ENCODE data around the gene RRP1. TPM values are rescaled to one million over a fixed set of nuclear protein-coding genes. Genes with fewer than 3 reads are reported as not detected.

RRP1 gene
- total and polyA plus RNA-seq, 2 of the 13 experiments (the other 11 are each of a cell fraction or from before 2014, with no cell fraction given): 20.1 to 35.1 TPM

DNA sequence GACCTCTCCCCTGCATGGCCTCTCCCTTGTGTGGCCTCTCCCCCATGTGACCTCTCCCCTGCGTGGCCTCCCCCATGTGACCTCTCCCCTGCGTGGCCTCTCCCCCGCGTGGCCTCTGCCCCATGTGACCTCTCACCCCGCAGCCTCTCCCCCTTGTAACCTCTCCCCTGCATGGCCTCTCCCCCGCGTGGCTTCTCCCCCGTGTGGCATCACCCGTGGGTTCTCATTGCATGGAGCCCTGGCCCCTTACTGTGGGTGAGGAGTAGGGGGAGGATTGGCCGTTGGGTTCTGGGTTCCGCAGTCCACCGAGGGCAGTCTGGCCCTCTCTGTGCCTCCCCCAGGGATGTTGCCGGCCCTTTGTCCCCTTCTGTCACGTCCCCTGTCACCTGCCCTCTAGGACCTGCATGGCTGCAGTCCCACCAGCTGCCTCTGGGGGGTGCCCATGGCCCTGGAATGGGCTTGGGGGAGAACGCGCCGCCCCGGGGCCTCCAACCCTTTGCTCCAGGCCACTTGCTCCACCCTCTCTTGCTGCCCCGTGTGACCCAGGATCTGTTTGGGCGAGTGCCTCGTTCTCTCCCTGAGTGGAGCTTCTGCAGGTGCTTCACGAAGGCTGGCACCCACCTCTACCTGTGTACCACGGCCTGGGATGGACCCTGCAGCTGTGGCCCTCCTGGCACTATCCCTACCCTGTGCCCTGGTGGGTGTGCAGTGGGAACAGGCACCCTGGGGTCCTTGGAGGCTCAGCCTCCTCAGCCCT lies 21.3 kb downstream of the RRP1 start (continued):
- TF ChIP-seq, protein P1, sequence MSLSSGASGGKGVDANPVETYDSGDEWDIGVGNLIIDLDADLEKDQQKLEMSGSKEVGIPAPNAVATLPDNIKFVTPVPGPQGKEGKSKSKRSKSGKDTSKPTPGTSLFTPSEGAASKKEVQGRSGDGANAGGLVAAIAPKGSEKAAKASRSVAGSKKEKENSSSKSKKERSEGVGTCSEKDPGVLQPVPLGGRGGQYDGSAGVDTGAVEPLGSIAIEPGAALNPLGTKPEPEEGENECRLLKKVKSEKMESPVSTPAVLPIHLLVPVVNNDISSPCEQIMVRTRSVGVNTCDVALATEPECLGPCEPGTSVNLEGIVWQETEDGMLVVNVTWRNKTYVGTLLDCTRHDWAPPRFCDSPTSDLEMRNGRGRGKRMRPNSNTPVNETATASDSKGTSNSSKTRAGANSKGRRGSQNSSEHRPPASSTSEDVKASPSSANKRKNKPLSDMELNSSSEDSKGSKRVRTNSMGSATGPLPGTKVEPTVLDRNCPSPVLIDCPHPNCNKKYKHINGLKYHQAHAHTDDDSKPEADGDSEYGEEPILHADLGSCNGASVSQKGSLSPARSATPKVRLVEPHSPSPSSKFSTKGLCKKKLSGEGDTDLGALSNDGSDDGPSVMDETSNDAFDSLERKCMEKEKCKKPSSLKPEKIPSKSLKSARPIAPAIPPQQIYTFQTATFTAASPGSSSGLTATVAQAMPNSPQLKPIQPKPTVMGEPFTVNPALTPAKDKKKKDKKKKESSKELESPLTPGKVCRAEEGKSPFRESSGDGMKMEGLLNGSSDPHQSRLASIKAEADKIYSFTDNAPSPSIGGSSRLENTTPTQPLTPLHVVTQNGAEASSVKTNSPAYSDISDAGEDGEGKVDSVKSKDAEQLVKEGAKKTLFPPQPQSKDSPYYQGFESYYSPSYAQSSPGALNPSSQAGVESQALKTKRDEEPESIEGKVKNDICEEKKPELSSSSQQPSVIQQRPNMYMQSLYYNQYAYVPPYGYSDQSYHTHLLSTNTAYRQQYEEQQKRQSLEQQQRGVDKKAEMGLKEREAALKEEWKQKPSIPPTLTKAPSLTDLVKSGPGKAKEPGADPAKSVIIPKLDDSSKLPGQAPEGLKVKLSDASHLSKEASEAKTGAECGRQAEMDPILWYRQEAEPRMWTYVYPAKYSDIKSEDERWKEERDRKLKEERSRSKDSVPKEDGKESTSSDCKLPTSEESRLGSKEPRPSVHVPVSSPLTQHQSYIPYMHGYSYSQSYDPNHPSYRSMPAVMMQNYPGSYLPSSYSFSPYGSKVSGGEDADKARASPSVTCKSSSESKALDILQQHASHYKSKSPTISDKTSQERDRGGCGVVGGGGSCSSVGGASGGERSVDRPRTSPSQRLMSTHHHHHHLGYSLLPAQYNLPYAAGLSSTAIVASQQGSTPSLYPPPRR (CRISPR knock-in tag; IDR thresholded peaks at IDR 0.05; ENCODE audit: borderline replicate concordance): no peak
- 0 out of 2 replicates have a peak, but pooled peaks have one; percentile 53 for TF ChIP-seq HNRNPL (IDR thresholded peaks at IDR 0.05; ENCODE audit: low read depth, low read length)
- TF ChIP-seq ERF (CRISPR knock-in tag; IDR thresholded peaks at IDR 0.05): peak; percentile 46; the same call in 1 of the 2 replicates
- TF ChIP-seq CEBPG (CRISPR knock-in tag; IDR thresholded peaks at IDR 0.05): 0 out of 2 replicates have a peak, but pooled peaks have one; percentile 17
- peak; percentile 59; the same call in 1 of the 2 replicates for TF ChIP-seq ESRRA (CRISPR knock-in tag; IDR thresholded peaks at IDR 0.05; ENCODE audit: low read depth)
- no peak for TF ChIP-seq ZBTB1 (CRISPR knock-in tag; IDR thresholded peaks at IDR 0.05; ENCODE audit: borderline replicate concordance)
- no peak for TF ChIP-seq BRD4 (CRISPR knock-in tag; IDR thresholded peaks at IDR 0.05)
- TF ChIP-seq, protein P2, sequence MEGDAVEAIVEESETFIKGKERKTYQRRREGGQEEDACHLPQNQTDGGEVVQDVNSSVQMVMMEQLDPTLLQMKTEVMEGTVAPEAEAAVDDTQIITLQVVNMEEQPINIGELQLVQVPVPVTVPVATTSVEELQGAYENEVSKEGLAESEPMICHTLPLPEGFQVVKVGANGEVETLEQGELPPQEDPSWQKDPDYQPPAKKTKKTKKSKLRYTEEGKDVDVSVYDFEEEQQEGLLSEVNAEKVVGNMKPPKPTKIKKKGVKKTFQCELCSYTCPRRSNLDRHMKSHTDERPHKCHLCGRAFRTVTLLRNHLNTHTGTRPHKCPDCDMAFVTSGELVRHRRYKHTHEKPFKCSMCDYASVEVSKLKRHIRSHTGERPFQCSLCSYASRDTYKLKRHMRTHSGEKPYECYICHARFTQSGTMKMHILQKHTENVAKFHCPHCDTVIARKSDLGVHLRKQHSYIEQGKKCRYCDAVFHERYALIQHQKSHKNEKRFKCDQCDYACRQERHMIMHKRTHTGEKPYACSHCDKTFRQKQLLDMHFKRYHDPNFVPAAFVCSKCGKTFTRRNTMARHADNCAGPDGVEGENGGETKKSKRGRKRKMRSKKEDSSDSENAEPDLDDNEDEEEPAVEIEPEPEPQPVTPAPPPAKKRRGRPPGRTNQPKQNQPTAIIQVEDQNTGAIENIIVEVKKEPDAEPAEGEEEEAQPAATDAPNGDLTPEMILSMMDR (CRISPR knock-in tag; IDR thresholded peaks at IDR 0.05): peak; percentile 99
- peak; percentile 48 for TF ChIP-seq IRF2 (CRISPR knock-in tag; IDR thresholded peaks at IDR 0.05)
- no peak for TF ChIP-seq ZNF232 (CRISPR knock-in tag; IDR thresholded peaks at IDR 0.05; ENCODE audit: borderline replicate concordance)
- TF ChIP-seq EZH2 (conservative IDR thresholded peaks at IDR 0.05; ENCODE audit: low read depth, low read length): no peak
- TF ChIP-seq, protein P3, sequence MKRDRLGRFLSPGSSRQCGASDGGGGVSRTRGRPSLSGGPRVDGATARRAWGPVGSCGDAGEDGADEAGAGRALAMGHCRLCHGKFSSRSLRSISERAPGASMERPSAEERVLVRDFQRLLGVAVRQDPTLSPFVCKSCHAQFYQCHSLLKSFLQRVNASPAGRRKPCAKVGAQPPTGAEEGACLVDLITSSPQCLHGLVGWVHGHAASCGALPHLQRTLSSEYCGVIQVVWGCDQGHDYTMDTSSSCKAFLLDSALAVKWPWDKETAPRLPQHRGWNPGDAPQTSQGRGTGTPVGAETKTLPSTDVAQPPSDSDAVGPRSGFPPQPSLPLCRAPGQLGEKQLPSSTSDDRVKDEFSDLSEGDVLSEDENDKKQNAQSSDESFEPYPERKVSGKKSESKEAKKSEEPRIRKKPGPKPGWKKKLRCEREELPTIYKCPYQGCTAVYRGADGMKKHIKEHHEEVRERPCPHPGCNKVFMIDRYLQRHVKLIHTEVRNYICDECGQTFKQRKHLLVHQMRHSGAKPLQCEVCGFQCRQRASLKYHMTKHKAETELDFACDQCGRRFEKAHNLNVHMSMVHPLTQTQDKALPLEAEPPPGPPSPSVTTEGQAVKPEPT (CRISPR knock-in tag; IDR thresholded peaks at IDR 0.05; ENCODE audit: low read depth): 0 out of 2 replicates have a peak, but pooled peaks have one; percentile 48
- TF ChIP-seq, protein P4, sequence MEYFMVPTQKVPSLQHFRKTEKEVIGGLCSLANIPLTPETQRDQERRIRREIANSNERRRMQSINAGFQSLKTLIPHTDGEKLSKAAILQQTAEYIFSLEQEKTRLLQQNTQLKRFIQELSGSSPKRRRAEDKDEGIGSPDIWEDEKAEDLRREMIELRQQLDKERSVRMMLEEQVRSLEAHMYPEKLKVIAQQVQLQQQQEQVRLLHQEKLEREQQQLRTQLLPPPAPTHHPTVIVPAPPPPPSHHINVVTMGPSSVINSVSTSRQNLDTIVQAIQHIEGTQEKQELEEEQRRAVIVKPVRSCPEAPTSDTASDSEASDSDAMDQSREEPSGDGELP (IDR thresholded peaks at IDR 0.05; ENCODE audit: borderline replicate concordance, low read depth): peak; percentile 41; the same call in 1 of the 2 replicates
- peak; percentile 43; the same call in 1 of the 2 replicates for TF ChIP-seq NR2F6 (IDR thresholded peaks at IDR 0.05)
- TF ChIP-seq NR2F6 (CRISPR knock-in tag; IDR thresholded peaks at IDR 0.05): peak; percentile 70; the same call in 1 of the 2 replicates
- TF ChIP-seq, protein P5, sequence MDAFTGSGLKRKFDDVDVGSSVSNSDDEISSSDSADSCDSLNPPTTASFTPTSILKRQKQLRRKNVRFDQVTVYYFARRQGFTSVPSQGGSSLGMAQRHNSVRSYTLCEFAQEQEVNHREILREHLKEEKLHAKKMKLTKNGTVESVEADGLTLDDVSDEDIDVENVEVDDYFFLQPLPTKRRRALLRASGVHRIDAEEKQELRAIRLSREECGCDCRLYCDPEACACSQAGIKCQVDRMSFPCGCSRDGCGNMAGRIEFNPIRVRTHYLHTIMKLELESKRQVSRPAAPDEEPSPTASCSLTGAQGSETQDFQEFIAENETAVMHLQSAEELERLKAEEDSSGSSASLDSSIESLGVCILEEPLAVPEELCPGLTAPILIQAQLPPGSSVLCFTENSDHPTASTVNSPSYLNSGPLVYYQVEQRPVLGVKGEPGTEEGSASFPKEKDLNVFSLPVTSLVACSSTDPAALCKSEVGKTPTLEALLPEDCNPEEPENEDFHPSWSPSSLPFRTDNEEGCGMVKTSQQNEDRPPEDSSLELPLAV (CRISPR knock-in tag; conservative IDR thresholded peaks at IDR 0.05; ENCODE audit: low read depth): no peak
- peak; percentile 49 for TF ChIP-seq SALL1 (CRISPR knock-in tag; IDR thresholded peaks at IDR 0.05)
